GM12891 (cell line): ENCODE results near the gene CFAP61.

ENCODE experiments used
- POLR2AphosphoS5 ChIP-seq: IDR thresholded peaks from 2 replicates; pipeline ENCODE4 v1.6.1; 2011; ENCODE audit warnings: low read depth, low read length, control low read depth
- SPI1 ChIP-seq: IDR thresholded peaks from 2 replicates; pipeline ENCODE4 v1.6.1; 2011; ENCODE audit warnings: low read depth, low read length, control low read depth
- TAF1 ChIP-seq: IDR thresholded peaks from 2 replicates; pipeline ENCODE4 v1.6.1; 2011; ENCODE audit warnings: low read depth, low read length, control low read depth

- TF ChIP-seq TAF1 (no peak), SPI1 (no peak), POLR2AphosphoS5 (no peak)
These were observed 275.4 kb downstream of the CFAP61 start for GRCh38 chr20:20327746-20328145.
